Activated naive CD4-positive, alpha-beta T cell (primary cell): ENCODE data around the gene FANCI.

ENCODE experiments used
- DNase-seq, 4 experiments: peaks; one replicate each; lab custom pipeline; 2025; lab: John Stamatoyannopoulos, UW

The FANCI gene

DNA sequence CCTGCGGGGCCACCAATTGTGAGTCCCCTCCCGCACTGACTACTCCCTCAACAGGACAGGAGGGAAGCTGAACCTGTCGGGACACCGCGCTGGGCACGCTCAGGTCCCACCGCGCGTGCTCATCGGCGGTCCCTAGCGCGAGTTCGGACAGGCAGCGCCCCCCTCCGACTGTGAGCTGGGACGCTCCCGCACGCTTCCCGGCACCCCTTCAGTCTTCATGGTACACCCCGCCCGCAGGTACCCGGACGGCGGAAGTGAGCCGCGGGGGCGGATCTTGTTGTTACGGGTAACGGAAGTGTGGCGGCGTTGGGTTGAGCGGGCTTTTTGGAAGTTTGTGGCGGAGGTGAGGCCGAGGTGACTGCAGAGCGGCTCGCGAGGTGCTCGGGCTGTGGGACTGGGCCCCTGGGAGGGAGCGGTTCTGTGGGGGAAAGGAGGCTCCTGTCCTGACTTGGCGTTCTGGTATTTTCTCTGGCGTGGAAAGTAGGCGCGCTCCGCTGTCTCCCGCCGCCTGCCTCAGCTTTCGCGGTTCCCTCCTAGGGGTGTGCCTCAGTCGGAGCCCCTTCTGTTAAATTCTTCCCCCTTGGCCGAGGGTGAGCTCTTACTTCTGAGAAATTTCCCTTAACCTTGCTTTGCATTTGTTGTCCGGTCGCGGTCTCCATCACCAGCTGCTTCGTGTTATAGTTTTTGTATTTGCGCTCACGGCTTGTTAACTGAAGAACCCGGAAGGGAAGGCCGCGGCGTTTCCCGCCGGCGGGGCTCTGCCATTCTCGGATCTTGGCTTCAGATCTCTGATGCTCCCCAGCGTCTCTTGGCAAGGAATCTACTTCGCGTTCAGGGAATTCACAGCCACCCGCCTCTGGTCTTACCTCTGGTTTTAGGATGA, at the start of gene FANCI:
Gene FANCI, plus strand, starts transcription at position 289 of the 883 bp plus-strand sequence. CDS start 3,669 bp downstream, outside the sequence.
- DNase-seq = peak; percentile 84 to 97 (median 92)

- DNase-seq = no peak
Measured at GRCh38 chr15:89194608-89195007, 49.2 kb upstream of the FANCI start.

GRCh38 chr15:89195836-89196235, 47.9 kb upstream of the FANCI start:
- DNase-seq = no peak

- no peak for DNase-seq
Measured at GRCh38 chr15:89196241-89196640, 47.5 kb upstream of the FANCI start.

- no peak for DNase-seq
Measured at GRCh38 chr15:89196994-89197393, 46.8 kb upstream of the FANCI start.

DNA sequence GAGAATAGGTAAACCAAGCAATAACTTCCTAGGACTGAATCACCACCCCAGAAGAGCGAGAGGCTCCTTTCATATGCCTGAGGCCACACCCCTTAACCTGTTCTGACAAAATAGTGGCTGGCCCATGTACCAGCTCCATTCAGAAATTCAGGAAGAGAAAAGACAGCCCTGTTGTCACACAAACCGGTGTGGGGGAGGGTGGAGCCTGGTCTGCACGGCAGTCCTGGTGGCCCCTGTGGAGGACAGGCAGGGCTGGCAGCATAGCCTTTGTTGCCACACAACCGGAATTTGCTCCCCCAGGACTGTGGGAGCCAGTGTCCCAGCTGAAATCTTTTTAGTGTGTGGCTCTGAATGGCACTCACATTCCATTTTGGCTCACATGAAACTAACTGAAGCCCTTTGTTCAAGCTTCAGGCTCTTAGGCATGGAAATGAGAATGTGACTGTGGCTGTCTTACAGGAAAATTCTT, 46.2 kb upstream of the FANCI start:
- DNase-seq = no peak

- DNase-seq = no peak
Measured at GRCh38 chr15:89198196-89198595, 45.6 kb upstream of the FANCI start.

DNA sequence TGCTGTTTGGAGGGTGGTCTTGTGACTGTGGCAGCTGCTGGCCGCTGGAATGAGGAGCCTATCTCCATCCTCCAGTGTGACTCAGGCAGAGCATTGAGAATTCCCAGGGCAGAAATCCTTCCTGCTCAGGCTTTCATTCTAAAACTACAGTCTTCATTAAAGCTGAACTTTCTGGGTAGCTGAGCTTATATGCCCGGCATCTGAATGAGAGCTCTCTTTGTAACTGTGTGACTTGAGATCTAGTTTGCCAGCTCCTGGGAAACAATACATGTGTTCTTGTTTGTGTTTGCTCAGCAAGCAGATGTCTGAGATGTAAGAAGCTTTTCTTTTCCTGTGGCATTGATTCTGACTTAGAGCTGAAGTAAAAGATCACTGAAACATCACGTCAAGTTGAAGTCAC, 44.8 kb upstream of the FANCI start:
- no peak for DNase-seq

DNA sequence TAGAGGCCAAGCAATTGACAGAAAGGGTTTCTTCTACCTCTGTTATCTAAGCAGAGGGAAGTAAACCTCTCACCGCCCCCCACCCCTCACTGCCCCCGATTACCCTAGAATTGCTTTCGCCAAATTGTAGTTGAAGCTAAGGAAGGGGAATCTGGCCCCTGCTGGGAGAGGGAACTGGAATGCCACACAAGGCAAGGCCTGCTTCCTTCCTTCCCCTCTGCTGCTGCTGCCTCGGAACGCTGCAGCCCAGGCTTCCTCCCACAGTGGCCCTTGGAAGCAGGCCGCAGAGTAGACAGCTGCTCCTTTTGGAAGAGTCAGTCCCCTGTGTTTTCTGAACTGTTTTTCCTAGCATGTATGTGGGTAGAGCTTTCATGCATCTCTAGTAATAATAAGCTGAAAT, 44.0 kb upstream of the FANCI start:
- DNase-seq = no peak

GRCh38 chr15:89200182-89200581, 43.6 kb upstream of the FANCI start:
- no peak for DNase-seq

DNA sequence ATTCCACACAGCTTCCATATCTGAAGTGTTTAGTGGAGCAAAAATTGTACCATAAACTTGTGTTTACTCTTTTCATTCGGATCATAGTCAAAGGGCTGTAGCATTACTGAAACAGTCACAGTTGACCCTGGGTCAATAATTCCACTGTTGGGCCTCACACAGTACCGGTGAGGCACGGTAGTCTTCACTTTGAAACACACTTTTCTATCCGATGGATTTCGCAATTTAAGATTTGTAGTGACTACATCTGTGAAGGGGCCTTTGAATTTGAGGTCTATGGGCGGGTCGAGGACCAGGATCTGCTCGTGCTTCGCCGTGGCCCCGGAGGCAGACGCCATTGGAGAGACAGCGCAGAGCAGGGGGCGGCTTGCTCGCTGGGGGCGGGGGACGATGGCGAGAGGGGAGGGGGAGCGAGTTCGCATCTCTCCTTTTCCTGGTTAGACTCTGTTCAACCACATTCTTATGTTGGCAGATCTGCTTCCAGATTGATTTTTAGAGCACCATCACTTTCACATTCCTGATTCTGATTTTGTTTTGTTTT, 42.2 kb upstream of the FANCI start:
- DNase-seq = no peak

- no peak for DNase-seq
Measured at GRCh38 chr15:89203705-89204273, 40.0 kb upstream of the FANCI start.

DNA sequence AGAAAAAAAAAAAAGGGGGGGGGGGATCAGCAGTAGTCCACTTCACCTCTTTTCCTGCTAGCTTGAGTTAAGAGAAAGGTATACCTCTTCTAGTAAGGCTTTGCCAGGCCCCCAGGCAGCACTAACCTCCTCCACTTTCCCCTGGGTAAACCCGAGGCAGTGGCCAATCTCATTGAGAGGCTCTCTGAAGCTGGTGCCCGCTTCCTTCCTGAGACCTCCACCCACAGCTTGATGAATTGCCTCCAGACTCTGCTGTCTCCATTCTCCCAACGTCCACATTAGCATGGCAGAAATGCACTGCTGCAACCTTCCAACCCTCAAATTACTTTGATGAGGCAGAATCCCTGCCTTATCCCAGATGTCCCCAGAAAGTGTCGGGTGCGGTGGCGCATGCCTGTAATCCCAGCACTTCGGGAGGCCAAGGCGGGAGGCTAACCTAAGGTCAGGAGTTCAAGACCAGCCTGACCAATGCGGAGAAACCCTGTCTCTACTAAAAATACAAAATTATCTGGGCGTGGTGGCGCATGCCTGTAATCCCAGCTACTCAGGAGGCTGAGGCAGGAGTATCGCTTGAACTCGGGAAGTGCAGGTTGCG, 37.7 kb upstream of the FANCI start:
- DNase-seq = no peak

DNA sequence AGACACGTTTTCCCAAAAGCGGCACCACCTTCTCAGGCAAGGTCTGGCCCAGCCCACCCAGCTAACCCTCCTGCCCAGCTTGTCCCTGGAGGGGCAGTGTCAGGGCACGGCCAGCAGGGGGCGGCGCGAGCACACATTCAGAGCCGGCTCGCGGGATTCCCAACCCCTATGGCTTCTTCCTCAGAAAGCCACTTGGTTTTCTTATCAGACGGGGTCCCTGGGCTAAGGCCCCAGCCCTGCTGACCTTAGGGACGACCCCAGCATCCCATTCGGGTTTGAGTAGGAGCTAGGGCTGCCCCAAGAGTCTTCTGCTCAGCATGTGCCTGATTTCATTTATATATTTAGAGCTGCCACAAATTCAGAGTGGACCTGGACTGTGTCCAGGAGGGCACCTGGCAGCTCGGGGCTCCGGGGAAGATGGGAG, 36.9 kb upstream of the FANCI start:
- peak; percentile 22 to 58 (median 45) for DNase-seq

DNA sequence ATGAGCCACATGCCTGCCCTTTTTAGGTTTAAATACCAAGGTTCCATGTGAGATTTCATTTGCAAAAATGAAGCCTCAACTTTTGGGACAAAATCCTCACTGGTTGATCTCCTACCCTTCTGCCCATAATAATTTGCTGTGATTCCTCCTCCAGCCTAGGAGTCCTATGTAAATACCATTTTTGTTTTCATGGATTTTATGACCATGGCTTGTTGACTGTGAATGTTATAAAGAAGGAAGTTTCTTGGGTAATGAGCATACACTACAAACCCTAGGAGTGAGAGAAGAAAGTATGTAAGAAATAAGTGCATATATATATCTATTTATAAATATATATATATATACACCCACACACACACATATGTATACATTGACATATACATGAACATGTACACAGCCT, 35.5 kb upstream of the FANCI start:
- no peak for DNase-seq

DNA sequence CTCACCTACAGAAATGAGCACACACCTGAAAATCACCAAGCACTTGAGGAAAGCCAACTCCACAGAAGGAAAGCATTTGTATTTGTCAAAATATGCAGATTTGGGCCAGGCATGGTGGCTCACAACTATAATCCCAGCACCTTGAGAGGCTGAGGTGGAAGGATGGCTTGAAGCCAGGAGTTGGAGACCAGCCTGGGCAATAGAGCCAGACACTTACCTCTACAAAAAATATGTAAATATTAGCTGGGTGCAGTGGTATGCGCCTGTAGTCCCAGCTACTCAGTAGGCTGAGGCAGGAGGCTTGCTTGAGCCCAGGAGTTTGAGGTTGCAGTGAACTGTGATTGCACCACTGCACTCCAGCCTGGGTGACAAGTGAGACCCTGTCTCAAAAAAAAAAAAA, 34.7 kb upstream of the FANCI start:
- no peak for DNase-seq

DNA sequence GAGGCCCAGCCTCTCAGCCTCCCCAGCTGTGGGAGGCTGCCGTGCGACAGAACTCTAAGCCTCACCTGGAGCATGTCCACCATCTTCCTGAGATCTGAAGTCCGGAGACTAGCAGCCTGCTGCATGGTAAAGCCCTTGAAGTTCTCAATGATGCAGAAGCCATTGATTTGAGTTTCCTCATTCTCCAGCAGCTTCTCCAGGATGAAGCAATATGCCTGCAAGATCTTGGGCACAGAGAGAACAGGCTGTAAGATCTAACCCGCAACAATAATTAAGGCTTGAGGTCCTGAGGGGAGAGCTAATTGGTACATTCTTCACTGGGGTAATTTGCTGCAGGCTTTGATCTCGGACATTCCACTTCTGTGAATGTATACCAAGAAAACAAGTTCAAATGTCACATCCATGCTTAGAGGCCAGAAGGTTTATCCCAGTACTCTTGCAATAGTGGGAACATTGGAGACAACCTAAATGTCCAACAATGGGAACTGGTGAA, 32.1 kb upstream of the FANCI start:
- DNase-seq = no peak

GRCh38 chr15:89215627-89216026, 28.2 kb upstream of the FANCI start:
- DNase-seq = no peak

DNA sequence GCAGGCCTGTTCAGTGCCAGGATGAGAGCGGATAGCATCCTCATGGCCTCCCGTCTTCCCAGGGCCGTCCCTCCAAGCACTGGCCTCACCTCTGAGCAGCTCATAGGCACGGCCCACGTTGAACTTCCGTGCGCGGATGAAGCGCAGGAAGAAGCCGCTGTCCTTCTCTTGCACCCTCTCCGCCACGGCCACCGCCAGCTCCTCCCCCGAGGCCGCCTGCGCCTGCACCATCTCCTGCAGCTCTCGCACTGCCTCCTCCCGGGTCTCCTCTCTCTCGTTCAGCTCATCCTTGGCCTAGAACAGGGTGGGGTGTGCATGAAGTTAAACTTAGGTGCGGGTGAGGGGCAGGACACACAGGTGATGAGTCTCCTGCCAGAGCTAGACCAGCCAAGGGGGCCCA, 26.7 kb upstream of the FANCI start:
- no peak for DNase-seq

- DNase-seq = no peak
Measured at GRCh38 chr15:89217686-89218376, 25.9 kb upstream of the FANCI start.

GRCh38 chr15:89218531-89218930, 25.2 kb upstream of the FANCI start:
- DNase-seq = no peak

GRCh38 chr15:89221543-89221942, 22.2 kb upstream of the FANCI start, which contains the start of gene RLBP1:
Gene RLBP1 (minus strand): TSS chr15:89221579. CDS start chr15:89218975, 2,604 bp downstream.
- DNase-seq = no peak
